ENCODE results near the gene CHDH. TPM values are rescaled to one million over a fixed set of nuclear protein-coding genes. Genes with fewer than 3 reads are reported as not detected.

Gene CHDH
- polyA plus RNA-seq, 1 experiment: 0.18 TPM

- TF ChIP-seq CTCF (IDR thresholded peaks at IDR 0.05; ENCODE audit: insufficient read depth, low read depth, low read length): no peak
Observed at GRCh38 chr3:53821631-53822121, 24.5 kb downstream of the CHDH start.

GRCh38 chr3:53820756-53821580 lies 25.3 kb downstream of the CHDH start:
- no peak for DNase-seq (ENCODE audit: low read depth)
- CTCF ChIA-PET: no interaction called here
- POLR2A ChIA-PET: no interaction called here
- no peak overlapping the region for H3K4me3 ChIP-seq (ENCODE audit: low read depth, low read length)
- TF ChIP-seq CTCF (IDR thresholded peaks at IDR 0.05; ENCODE audit: insufficient read depth, low read depth, low read length): no peak
- no peaks in the 10 kb centered on the region for H3K36me3 ChIP-seq (ENCODE audit: control insufficient read depth, insufficient read depth, low read length)
- H3K27me3 ChIP-seq (ENCODE audit: control insufficient read depth, insufficient read depth, low read length): no peaks in the 10 kb centered on the region

More at GRCh38 chr3:53821631-53822121, 24.5 kb downstream of the CHDH start:
- ChIA-PET CTCF (no interaction called here), POLR2A (no interaction called here)
- no peak overlapping the region for H3K4me3 ChIP-seq (ENCODE audit: low read depth, low read length)
- DNase-seq (ENCODE audit: low read depth): no peak
- H3K27me3 ChIP-seq (ENCODE audit: control insufficient read depth, insufficient read depth, low read length): no peaks in the 10 kb centered on the region
- no peaks in the 10 kb centered on the region for H3K36me3 ChIP-seq (ENCODE audit: control insufficient read depth, insufficient read depth, low read length)

- ChIA-PET CTCF (no interaction called here), POLR2A (no interaction called here)
- no peak for TF ChIP-seq CTCF (IDR thresholded peaks at IDR 0.05; ENCODE audit: insufficient read depth, low read depth, low read length)
Observed at GRCh38 chr3:53820084-53820483, 26.1 kb downstream of the CHDH start.

GRCh38 chr3:53819163-53819868 lies 26.9 kb downstream of the CHDH start:
- CTCF ChIA-PET: no interaction called here
- Histone ChIP-seq H3K4me3 (ENCODE audit: low read depth, low read length) (no peak overlapping the region), H3K36me3 (ENCODE audit: control insufficient read depth, insufficient read depth, low read length) (no peaks in the 10 kb centered on the region), H3K27me3 (ENCODE audit: control insufficient read depth, insufficient read depth, low read length) (no peaks in the 10 kb centered on the region)
- no peak for DNase-seq (ENCODE audit: low read depth)
- no peak for TF ChIP-seq CTCF (IDR thresholded peaks at IDR 0.05; ENCODE audit: insufficient read depth, low read depth, low read length)
- POLR2A ChIA-PET: no interaction called here

More at GRCh38 chr3:53820084-53820483, 26.1 kb downstream of the CHDH start:
- Histone ChIP-seq H3K36me3 (ENCODE audit: control insufficient read depth, insufficient read depth, low read length) (no peaks in the 10 kb centered on the region), H3K4me3 (ENCODE audit: low read depth, low read length) (no peak overlapping the region), H3K27me3 (ENCODE audit: control insufficient read depth, insufficient read depth, low read length) (no peaks in the 10 kb centered on the region)
- no peak for DNase-seq (ENCODE audit: low read depth)

All from BJ (cell line).